Glutamatergic neuron (in vitro differentiated cells): Measurements from ENCODE around the gene TMEM213. TPM values are rescaled to one million over a fixed set of nuclear protein-coding genes. Genes with fewer than 3 reads are reported as not detected.

ENCODE experiments used
- DNase-seq: peaks from one replicate; pipeline ENCODE4 v3.0.0; 2022
- H3K27ac Mint-ChIP-seq: one replicate; pipeline ENCODE4 v1.8.0; 2020; ENCODE audit warnings: mild to moderate bottlenecking, mixed read lengths, inconsistent platforms; ENCODE audit not compliant: unreplicated experiment
- H3K27me3 Mint-ChIP-seq: one replicate; pipeline ENCODE4 v1.8.0; 2020; ENCODE audit warnings: mild to moderate bottlenecking, moderate library complexity, mixed read lengths, inconsistent platforms; ENCODE audit not compliant: unreplicated experiment
- H3K36me3 Mint-ChIP-seq: one replicate; pipeline ENCODE4 v1.8.0; 2020; ENCODE audit warnings: mild to moderate bottlenecking, mixed read lengths, inconsistent platforms; ENCODE audit not compliant: unreplicated experiment
- H3K4me1 Mint-ChIP-seq: one replicate; pipeline ENCODE4 v1.8.0; 2020; ENCODE audit warnings: mild to moderate bottlenecking, low read depth, mixed read lengths, inconsistent platforms; ENCODE audit not compliant: unreplicated experiment
- H3K4me3 Mint-ChIP-seq: one replicate; pipeline ENCODE4 v1.8.0; 2020; ENCODE audit warnings: mild to moderate bottlenecking, mixed read lengths, inconsistent platforms; ENCODE audit not compliant: unreplicated experiment
- H3K9me3 Mint-ChIP-seq: one replicate; pipeline ENCODE4 v1.8.0; 2020; ENCODE audit warnings: mild to moderate bottlenecking, moderate library complexity, mixed read lengths, inconsistent platforms; ENCODE audit not compliant: unreplicated experiment
- CTCF ChIP-seq: fragments of 200-600 bp; sonication (generic); IDR thresholded peaks from one replicate; pipeline ENCODE4 v1.5.0; 2021; ENCODE audit not compliant: partially characterized antibody, unreplicated experiment
- total RNA-seq: library from RNA; stranded (reverse); fragmentation: NEBNext Ultra II Directional; extraction: Animal tissue kit (Norgen Biotek cat#: 25700); gene quantifications from one replicate; pipeline ENCODE4 v1.2.1, GENCODE V29; 2021; ENCODE audit not compliant: unreplicated experiment

The TMEM213 gene
- total RNA-seq, 1 donor from 2014 or later, result not detected

GRCh38 chr7:138845711-138846110 is 47.9 kb downstream of the TMEM213 start:
- peaks cover 12% of the 10 kb centered on the region for H3K36me3 Mint-ChIP-seq
- peaks cover 2% of the 10 kb centered on the region for H3K9me3 Mint-ChIP-seq
- H3K4me3 Mint-ChIP-seq, result no peak overlapping the region
- DNase-seq, result no peak
- peaks cover 2% of the 10 kb centered on the region for H3K27me3 Mint-ChIP-seq
- H3K27ac Mint-ChIP-seq, result no peak overlapping the region
- no peak for TF ChIP-seq CTCF
- H3K4me1 Mint-ChIP-seq, result no peaks in the 10 kb centered on the region

- no peak for DNase-seq
- no peak for TF ChIP-seq CTCF
- H3K9me3 Mint-ChIP-seq, result no peaks in the 10 kb centered on the region
- H3K4me3 Mint-ChIP-seq, result no peak overlapping the region
- H3K27me3 Mint-ChIP-seq, result peaks cover 2% of the 10 kb centered on the region
- peaks cover 12% of the 10 kb centered on the region for H3K36me3 Mint-ChIP-seq
- no peaks in the 10 kb centered on the region for H3K4me1 Mint-ChIP-seq
- H3K27ac Mint-ChIP-seq, result no peak overlapping the region
Measured at GRCh38 chr7:138848056-138848980, 50.5 kb downstream of the TMEM213 start.

GRCh38 chr7:138849701-138850100 is 51.9 kb downstream of the TMEM213 start:
- no peak for DNase-seq
- Mint-ChIP-seq H3K4me3 (no peak overlapping the region), H3K27me3 (no peaks in the 10 kb centered on the region), H3K36me3 (peaks cover 12% of the 10 kb centered on the region), H3K4me1 (no peaks in the 10 kb centered on the region), H3K9me3 (no peaks in the 10 kb centered on the region), H3K27ac (no peak overlapping the region)
- no peak for TF ChIP-seq CTCF

GRCh38 chr7:138852469-138852868 is 54.7 kb downstream of the TMEM213 start:
- H3K4me3 Mint-ChIP-seq, result no peak overlapping the region
- no peak for TF ChIP-seq CTCF
- H3K36me3 Mint-ChIP-seq, result peaks cover 24% of the 10 kb centered on the region
- peaks cover 2% of the 10 kb centered on the region for H3K27me3 Mint-ChIP-seq
- DNase-seq, result no peak
- no peaks in the 10 kb centered on the region for H3K4me1 Mint-ChIP-seq
- no peak overlapping the region for H3K27ac Mint-ChIP-seq
- H3K9me3 Mint-ChIP-seq, result no peaks in the 10 kb centered on the region

- no peak for TF ChIP-seq CTCF
- DNase-seq, result no peak
- Mint-ChIP-seq H3K27ac (no peak overlapping the region), H3K4me3 (no peak overlapping the region), H3K4me1 (no peaks in the 10 kb centered on the region), H3K9me3 (no peaks in the 10 kb centered on the region), H3K27me3 (peaks cover 2% of the 10 kb centered on the region), H3K36me3 (peaks cover 34% of the 10 kb centered on the region)
Measured at GRCh38 chr7:138853448-138853847, 55.7 kb downstream of the TMEM213 start.
